Loucy (cell line): ENCODE measurements around the gene BET1.
A peak's percentile ranks its signal among the peaks of the same experiment; 100 is the strongest.

ENCODE experiments used
- H2AFZ ChIP-seq: fragments of 200-600 bp; sonication (generic); 2 replicates; pipeline ENCODE4 v1.6.0; 2016; ENCODE audit warnings: antibody characterized with exemption, mild to moderate bottlenecking, low read length, moderate library complexity
- H3F3A ChIP-seq: fragments of 200-600 bp; 2 replicates; pipeline ENCODE4 v1.6.0; 2016; ENCODE audit warnings: antibody characterized with exemption, low read depth, mild to moderate bottlenecking
- H3K27me3 ChIP-seq: fragments of 200-600 bp; sonication (generic); 2 replicates; pipeline ENCODE4 v1.6.1; 2014; ENCODE audit warnings: low read length, mild to moderate bottlenecking; ENCODE audit not compliant: insufficient read depth, poor library complexity, severe bottlenecking
- H3K36me3 ChIP-seq: fragments of 200-600 bp; sonication (generic); 2 replicates; pipeline ENCODE4 v1.6.1; 2016; ENCODE audit warnings: low read length; ENCODE audit not compliant: insufficient read depth
- H3K4me1 ChIP-seq: fragments of 200-600 bp; sonication (generic); 2 replicates; pipeline ENCODE4 v1.5.1; 2014; ENCODE audit warnings: low read length, mild to moderate bottlenecking; ENCODE audit not compliant: insufficient read depth, poor library complexity, severe bottlenecking
- H3K4me2 ChIP-seq: fragments of 200-600 bp; sonication (generic); 2 replicates; pipeline ENCODE4 v1.6.0; 2014; ENCODE audit warnings: antibody characterized with exemption, low read length, low read depth, mild to moderate bottlenecking; ENCODE audit not compliant: poor library complexity, severe bottlenecking
- H3K4me3 ChIP-seq: fragments of 200-600 bp; sonication (generic); 2 replicates; pipeline ENCODE4 v1.5.1; 2014; ENCODE audit warnings: low read length, mild to moderate bottlenecking, mixed read lengths; ENCODE audit not compliant: poor library complexity, severe bottlenecking
- H3K79me2 ChIP-seq: fragments of 200-600 bp; sonication (generic); 2 replicates; pipeline ENCODE4 v1.6.1; 2014; ENCODE audit warnings: low read length; ENCODE audit not compliant: insufficient read depth
- H3K9ac ChIP-seq: fragments of 200-600 bp; sonication (generic); 2 replicates; pipeline ENCODE4 v1.6.0; 2014; ENCODE audit warnings: mild to moderate bottlenecking, low read depth, low read length, moderate library complexity; ENCODE audit not compliant: poor library complexity, severe bottlenecking
- H3K9me2 ChIP-seq: fragments of 200-600 bp; sonication (generic); replicated peaks from 2 replicates; pipeline ENCODE4 v1.6.1; 2016; ENCODE audit warnings: low read depth, low read length, mixed read lengths
- H3K9me3 ChIP-seq: fragments of 200-600 bp; sonication (generic); 2 replicates; pipeline ENCODE4 v1.6.1; 2014; ENCODE audit warnings: mild to moderate bottlenecking, antibody characterized with exemption, low read length, low read depth; ENCODE audit not compliant: insufficient read depth
- H4K20me1 ChIP-seq: fragments of 200-600 bp; sonication (generic); 2 replicates; pipeline ENCODE4 v1.6.0; 2014; ENCODE audit warnings: antibody characterized with exemption, low read length, mild to moderate bottlenecking; ENCODE audit not compliant: insufficient read depth, poor library complexity, severe bottlenecking
- EZH2phosphoT487 ChIP-seq: fragments of 200-600 bp; IDR thresholded peaks from 2 replicates; pipeline ENCODE4 v1.6.1; 2018; ENCODE audit warnings: antibody characterized with exemption, mild to moderate bottlenecking, moderate library complexity, borderline replicate concordance
- TF ChIP-seq, protein P1 (sequence below): fragments of 200-600 bp; sonication (generic); conservative IDR thresholded peaks from 2 replicates; pipeline ENCODE4 v1.5.1; 2014; ENCODE audit warnings: mild to moderate bottlenecking, antibody characterized with exemption, low read length

BET1 gene, protein sequence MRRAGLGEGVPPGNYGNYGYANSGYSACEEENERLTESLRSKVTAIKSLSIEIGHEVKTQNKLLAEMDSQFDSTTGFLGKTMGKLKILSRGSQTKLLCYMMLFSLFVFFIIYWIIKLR

DNA sequence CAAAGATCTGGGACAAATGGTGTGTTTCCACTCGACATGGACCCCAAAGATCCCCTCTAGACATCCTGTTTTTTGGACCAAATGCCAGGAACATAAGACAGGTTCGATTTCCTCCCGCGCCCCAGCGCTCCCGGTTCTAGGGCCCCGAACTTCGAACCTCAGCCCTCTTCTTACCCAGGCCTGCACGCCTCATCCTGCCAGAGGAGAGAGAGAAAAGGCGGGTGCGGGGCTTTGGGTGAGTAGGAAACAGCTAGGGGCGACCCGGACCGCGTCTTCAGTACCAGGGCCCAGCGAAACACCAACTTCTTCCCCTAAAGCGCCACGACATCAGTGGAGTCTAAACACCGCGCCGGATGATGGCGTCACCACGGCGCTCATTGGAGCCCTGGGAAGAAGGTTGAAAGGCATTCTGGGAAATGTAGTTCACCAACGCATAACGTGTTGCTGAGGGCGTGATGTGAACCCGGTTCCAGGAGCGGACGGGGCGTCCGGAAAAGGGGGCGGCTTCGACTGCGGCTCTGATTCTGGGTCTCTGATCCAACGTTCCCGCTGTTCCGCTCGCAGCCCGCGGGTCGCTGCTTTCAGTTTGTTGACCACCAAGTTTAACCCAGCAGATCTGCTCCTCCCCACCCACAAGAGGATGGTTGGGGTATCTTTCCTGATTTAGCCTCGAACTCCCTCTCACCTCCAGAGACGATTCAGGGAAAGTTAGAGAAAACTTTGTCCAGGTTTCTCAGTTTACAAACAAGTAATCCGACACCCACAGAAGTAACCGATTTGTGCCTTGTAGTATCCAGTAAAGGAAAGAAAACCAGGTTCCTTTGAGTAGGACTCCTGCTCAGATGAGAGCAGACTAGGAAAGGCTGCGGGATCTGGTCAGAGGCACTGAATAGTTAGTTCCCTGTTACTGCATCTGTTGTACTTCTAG lies at the start of gene BET1:
BET1 (minus strand) TSS at position 332 of the 928 bp plus-strand sequence; CDS start at position 193, 139 bp downstream.
- Histone ChIP-seq H2AFZ (peak within 1 kb of the TSS; percentile 99), H3K79me2 (peaks cover 33% of the 10 kb centered on the region), H3K9me3 (no peaks in the 10 kb centered on the region)

DNA sequence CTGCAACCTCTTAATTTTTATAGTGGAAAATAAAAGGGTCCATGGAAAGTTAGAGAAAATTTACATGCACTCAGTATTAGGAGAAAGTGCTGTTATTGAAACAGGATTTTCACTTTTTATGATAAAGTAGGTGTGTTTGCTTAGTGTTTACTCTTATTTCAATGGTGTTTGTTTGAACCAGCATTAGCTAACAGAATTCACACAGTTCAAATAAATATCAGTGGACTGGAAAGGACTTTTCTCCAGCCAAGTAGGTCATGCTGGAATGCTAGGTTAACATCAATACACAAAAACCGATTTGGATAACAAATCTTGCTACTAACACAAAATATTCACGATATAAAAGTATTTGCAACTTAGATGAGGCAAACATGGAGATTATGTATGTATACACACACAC lies 49.4 kb upstream of the BET1 start:
- H3K4me3 ChIP-seq = no peak overlapping the region
- no peaks in the 10 kb centered on the region for H3K9me3 ChIP-seq
- H3K9me2 ChIP-seq = no peaks in the 10 kb centered on the region
- H3K36me3 ChIP-seq = no peaks in the 10 kb centered on the region
- H4K20me1 ChIP-seq = no peaks in the 10 kb centered on the region
- H2AFZ ChIP-seq = no peak overlapping the region
- no peak overlapping the region for H3K4me2 ChIP-seq
- peaks cover 76% of the 10 kb centered on the region for H3K27me3 ChIP-seq
- H3K4me1 ChIP-seq = no peaks in the 10 kb centered on the region
- no peak for TF ChIP-seq EZH2phosphoT487
- TF ChIP-seq, protein P1, sequence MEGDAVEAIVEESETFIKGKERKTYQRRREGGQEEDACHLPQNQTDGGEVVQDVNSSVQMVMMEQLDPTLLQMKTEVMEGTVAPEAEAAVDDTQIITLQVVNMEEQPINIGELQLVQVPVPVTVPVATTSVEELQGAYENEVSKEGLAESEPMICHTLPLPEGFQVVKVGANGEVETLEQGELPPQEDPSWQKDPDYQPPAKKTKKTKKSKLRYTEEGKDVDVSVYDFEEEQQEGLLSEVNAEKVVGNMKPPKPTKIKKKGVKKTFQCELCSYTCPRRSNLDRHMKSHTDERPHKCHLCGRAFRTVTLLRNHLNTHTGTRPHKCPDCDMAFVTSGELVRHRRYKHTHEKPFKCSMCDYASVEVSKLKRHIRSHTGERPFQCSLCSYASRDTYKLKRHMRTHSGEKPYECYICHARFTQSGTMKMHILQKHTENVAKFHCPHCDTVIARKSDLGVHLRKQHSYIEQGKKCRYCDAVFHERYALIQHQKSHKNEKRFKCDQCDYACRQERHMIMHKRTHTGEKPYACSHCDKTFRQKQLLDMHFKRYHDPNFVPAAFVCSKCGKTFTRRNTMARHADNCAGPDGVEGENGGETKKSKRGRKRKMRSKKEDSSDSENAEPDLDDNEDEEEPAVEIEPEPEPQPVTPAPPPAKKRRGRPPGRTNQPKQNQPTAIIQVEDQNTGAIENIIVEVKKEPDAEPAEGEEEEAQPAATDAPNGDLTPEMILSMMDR = no peak
- H3K9ac ChIP-seq = no peak overlapping the region
- no peaks in the 10 kb centered on the region for H3F3A ChIP-seq
- H3K79me2 ChIP-seq = no peaks in the 10 kb centered on the region

More for the DNA sequence above, at the start of gene BET1:
- H3K4me2 ChIP-seq = peak within 1 kb of the TSS; percentile 79
- no peaks in the 10 kb centered on the region for H3F3A ChIP-seq
- peak within 1 kb of the TSS; percentile 97 for H3K4me3 ChIP-seq
- no peaks in the 10 kb centered on the region for H4K20me1 ChIP-seq
- H3K4me1 ChIP-seq = peaks cover 35% of the 10 kb centered on the region
- no peak for TF ChIP-seq EZH2phosphoT487
- TF ChIP-seq, protein P1 = no peak
- H3K9ac ChIP-seq = peak within 1 kb of the TSS; percentile 92
- H3K27me3 ChIP-seq = no peaks in the 10 kb centered on the region
- no peaks in the 10 kb centered on the region for H3K36me3 ChIP-seq
- no peaks in the 10 kb centered on the region for H3K9me2 ChIP-seq

DNA sequence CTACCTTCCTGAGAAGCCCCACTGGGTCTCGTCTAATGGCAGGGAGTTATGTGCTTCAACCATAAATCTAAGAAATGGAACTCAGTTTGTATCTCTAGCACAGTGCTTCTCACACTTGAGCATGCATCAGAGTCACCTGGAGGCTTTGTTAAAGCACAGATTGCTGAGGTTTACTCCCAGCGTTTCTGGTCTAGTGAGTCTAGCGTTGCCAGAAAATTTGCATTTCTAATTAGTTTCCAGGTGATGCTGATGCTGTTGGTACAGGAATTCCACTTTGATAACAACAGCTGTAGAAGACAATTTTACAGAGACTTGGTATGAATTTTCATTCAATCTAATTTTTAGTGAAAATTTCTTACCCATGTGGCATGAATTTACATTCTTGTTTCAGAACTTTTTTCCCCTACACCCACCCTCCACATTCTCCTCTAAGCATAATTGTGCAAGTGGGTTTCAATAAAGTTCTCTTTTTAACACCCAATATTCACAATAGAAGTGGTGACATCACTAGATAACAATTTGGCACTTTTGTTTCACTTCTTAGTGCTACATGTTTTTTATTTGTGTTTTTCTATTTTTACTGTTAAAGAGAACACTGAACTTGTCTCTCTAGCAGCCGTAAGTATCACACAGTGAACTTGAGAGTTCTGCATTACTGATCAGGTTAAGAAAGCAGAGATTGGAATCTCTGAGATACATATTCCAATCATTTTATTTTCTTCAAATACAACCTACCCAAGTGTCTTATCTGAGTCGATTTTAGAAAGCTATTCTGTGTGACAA lies 48.4 kb upstream of the BET1 start:
- H3K27me3 ChIP-seq = peaks cover 75% of the 10 kb centered on the region
- TF ChIP-seq, protein P1 = no peak
- TF ChIP-seq EZH2phosphoT487 = no peak
- H3K9ac ChIP-seq = no peak overlapping the region
- no peaks in the 10 kb centered on the region for H3K36me3 ChIP-seq
- no peak overlapping the region for H3K4me3 ChIP-seq
- no peaks in the 10 kb centered on the region for H3K9me3 ChIP-seq
- no peaks in the 10 kb centered on the region for H4K20me1 ChIP-seq
- no peak overlapping the region for H2AFZ ChIP-seq
- H3K4me2 ChIP-seq = no peak overlapping the region
- H3K9me2 ChIP-seq = no peaks in the 10 kb centered on the region
- H3K4me1 ChIP-seq = no peaks in the 10 kb centered on the region
- H3K79me2 ChIP-seq = no peaks in the 10 kb centered on the region
- H3F3A ChIP-seq = no peaks in the 10 kb centered on the region
